Stimulated activated CD4-positive, alpha-beta T cell treated with anti-CD3 and anti-CD28 coated beads, Interleukin-2, amount 100 ng/mL, for 24 hours (primary cell): ENCODE results near the gene GIN1.
"Not testable (repeated sequence)": the region's sequence is repeated elsewhere in the genome, so short reads cannot be mapped to it uniquely, and the experiment has no call there.

Experiments
- DNase-seq, 2 donors: peaks; one replicate each; pipeline ENCODE4 v3.0.0-alpha.2; 2020

The GIN1 gene, protein sequence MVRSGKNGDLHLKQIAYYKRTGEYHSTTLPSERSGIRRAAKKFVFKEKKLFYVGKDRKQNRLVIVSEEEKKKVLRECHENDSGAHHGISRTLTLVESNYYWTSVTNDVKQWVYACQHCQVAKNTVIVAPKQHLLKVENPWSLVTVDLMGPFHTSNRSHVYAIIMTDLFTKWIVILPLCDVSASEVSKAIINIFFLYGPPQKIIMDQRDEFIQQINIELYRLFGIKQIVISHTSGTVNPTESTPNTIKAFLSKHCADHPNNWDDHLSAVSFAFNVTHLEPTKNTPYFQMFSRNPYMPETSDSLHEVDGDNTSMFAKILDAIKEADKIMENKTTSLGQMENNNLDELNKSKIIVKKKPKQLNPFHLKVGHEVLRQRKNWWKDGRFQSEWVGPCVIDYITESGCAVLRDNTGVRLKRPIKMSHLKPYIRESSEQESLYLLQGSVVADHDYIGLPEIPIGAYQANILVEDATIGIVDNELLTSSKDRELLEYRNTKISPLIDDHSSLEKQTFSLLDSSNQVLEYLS

DNA sequence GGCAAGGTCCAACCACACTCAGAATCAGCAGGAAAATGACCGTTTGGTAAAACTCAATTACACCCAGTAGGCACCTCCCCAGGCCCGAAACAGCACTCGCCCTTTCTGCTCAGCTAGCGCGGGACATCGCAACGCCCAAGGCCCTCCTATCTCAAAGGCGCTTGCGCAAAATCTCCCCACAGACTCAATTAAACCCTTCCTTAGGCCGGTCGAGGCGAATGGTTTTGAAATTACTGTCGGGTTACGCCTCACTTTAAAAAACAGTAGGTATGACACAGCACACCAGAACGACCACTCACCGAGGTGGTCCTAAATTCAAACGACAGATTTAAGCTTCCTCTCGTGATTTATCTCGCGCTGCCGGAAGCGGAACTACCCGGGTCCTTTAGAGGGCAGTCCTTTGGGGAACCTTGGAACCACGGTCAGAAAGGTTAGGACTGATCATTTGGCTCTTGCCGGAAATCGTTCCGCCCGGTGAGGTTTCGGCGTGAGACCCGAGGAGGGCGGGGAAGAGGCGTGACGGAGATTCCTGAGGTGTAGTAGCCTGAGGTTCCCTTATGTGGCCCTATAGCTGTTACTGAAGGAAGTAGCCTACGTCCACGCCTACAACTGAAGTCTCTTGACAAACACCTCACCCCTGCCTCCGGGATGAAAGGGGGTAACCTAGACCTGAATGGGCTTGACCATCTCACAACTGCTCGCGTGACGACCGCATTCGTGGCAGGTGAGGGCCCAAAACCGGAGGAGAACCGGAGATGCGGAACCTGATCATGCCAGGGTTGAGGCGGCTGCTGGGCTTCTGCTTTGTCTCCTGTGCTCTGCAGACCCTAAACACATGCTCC lies at the start of gene GIN1, which contains the start of gene PPIP5K2:
Gene GIN1 (minus strand): TSS at position 374 of the 842 bp plus-strand sequence. CDS start 11,431 bp downstream, outside the sequence.
Gene PPIP5K2 (plus strand): TSS at position 537 of the 842 bp plus-strand sequence. CDS start 9,289 bp downstream, outside the sequence.
- peak; percentile 96 to 97 for DNase-seq

DNA sequence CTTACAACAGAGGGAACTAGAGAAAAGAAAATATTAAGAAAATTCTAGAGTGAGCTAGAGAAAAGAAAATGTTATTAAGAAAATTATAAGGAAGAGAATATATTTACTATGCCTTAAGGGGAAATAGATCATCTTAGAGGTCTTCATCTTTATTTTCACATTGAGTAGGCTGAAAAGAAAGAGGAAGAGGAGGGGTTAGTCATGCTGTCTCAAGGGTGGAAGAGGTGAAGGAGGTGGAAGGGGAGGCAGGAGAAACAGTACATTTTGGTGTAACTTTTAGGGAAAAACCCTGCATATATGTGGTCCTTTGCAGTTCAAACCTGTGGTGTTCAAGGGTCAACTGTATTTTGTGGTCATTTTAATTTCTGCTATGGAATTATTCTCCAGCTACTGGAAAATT lies 46.8 kb upstream of the GIN1 start:
- DNase-seq: no peak

DNA sequence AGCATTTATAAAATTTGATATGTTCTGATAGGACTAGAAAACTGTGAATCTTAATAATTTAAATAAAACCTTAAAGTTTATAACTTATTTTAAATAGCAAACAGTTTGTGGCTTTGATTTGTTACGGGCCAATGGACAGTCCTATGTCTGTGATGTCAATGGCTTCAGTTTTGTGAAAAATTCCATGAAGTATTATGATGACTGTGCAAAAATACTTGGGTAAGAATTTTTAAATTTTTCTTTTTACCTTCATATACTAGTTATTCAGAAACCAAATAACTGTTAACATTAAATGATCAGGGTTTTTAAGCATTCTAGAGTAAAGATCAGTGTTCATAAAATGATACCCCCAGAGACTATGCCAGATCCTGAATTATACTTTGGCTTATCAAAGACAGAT lies 31.2 kb upstream of the GIN1 start:
- DNase-seq: no peak

GRCh38 chr5:103148213-103148612 lies 28.3 kb upstream of the GIN1 start:
- no peak for DNase-seq

DNA sequence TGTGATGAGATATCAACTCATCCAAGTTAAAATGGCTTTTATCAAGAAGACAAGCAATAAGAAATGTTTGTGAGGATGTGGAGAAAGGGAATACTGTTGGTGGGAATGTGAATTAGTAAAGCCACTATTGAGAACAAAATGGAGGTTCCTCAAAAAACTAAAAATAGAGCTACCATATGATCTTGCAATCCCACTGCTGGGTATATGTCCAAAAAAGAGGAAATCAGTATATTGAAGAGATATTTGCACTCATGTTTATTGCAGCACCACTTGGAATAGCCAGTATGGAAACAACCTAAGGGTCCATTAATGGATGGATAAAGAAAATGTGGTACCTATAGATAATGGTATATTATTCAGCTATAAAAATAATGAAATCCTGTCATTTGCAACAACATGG lies 25.3 kb upstream of the GIN1 start:
- no peak for DNase-seq

GRCh38 chr5:103142132-103142531 lies 22.2 kb upstream of the GIN1 start:
- not testable (repeated sequence) for DNase-seq

DNA sequence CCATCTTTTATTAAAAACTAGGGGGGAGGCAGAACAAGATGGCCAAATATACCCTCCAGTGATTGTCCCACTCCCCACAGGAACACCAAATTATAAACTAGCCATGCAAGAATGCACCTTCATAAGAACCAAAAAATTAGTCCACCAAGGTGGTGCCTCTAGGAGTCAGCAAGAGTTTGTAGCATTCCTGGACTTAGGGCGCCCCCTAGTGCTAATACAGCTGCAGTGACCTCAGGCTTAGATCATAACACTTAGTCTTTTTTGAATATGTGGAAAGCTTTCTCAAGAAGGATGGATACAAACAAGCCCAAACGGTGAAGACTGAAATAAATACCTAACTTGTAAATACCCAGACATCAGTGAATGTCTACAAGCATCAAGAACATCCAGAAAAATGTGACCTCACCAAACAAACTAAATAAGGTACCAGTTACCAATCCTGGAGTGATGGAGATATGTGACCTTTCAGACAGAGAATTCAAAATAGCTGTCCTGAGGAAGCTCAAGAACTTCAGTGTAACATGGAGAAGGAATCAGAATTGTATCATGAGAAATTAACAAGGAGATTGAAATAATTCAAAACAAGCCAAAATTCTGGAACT lies 19.4 kb upstream of the GIN1 start:
- peak; percentile 75 to 84 for DNase-seq

- no peak for DNase-seq
These were observed 18.3 kb upstream of the GIN1 start for GRCh38 chr5:103138202-103138690.

- DNase-seq: no peak
These were observed 15.5 kb upstream of the GIN1 start for GRCh38 chr5:103135461-103135860.

DNA sequence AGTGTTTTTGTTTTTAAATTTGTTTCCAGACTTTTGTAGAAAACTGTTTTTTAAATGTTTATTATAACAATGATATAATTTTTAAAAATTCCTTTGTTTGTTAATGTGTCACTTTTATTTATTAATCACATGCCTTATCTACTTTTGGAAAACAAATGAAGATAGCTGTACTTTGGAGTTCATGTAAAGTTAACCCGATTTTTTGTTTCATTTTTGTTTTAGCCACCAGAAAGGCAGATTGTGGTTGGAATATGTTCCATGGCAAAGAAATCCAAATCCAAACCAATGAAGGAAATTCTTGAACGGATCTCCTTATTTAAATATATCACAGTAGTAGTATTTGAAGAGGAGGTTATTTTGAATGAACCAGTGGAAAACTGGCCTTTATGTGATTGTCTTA lies 13.3 kb upstream of the GIN1 start:
- no peak for DNase-seq

DNA sequence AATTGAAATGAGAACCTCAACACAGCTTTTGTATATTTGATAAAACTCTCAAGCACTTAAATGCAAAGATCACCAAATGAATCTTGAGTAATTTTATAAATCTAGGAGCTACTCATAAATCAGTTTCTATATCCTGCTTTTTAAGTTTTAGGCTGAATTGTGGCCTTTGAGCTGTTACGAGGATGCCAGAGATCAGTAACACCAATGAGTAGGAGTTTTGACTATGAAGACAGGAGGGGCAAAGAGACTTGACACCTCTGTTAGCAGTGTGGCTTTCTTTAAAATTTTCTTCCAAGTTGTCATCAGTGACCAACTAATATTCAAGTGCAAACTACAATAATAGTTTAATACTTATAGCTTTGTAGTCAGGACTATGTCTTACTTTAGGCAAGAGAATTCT lies 12.7 kb upstream of the GIN1 start:
- no peak for DNase-seq

DNA sequence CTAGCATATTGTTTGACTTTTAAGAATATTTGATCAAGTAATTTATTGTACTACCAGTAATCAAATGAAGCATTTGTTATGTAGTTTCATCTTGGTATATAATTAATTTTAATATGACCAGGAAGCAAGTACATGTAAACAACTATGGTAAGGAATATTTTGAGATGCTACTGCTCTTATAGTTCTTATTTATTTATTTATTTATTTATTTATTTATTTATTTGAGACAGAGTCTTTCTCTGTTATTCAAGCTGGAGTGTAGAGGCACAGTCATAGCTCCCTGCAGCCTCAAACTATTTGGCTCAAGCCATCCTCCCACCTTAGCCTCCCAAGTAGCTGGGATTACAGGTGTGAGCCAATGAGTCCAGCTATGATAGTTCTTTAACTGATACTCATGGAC lies 8.3 kb upstream of the GIN1 start:
- no peak for DNase-seq

DNA sequence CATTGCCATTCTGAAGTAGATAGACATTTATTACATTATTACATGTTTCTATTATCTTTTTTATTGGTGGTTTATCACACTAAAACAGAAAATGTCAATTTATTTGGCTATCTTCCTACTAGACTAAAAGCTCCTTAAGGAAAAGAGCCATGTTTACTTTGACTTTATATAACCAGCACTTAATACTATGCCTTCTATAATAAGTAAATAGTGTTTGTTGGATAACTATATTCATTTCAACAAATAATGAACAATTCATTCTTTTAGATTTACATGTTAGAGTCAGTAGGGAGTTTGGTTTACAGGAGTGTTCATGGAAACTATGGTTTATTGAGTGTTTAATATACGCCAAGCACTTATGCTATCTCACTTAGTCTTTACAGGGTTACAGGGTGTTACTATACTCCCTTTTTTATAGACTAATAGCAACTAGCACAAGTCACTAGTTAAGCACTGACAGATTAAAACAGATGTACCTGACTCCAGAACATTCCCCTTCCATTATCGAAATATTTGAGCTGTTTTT lies 7.4 kb upstream of the GIN1 start:
- DNase-seq: no peak

- DNase-seq: no peak
These were observed 6.6 kb upstream of the GIN1 start for GRCh38 chr5:103126557-103126956.

DNA sequence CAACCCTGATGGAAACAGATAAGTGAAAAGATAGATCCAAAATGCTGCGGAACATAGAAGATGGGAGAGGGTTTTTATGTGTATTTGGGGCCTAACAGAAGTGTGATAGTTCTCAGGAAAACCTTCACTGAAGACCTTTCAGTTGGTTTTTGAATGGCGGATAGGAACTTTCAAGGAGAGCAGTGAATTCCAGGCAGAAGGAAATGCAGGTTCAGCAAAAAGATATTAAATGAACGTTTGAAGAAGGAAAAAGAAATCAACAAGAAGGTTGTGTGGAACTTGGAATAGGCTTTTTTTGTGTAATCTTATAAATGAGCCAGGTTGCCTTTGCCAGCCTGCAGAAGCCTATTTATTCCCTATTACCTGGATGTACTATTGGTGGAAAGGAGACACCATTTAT lies 2.3 kb upstream of the GIN1 start:
- DNase-seq: no peak

DNA sequence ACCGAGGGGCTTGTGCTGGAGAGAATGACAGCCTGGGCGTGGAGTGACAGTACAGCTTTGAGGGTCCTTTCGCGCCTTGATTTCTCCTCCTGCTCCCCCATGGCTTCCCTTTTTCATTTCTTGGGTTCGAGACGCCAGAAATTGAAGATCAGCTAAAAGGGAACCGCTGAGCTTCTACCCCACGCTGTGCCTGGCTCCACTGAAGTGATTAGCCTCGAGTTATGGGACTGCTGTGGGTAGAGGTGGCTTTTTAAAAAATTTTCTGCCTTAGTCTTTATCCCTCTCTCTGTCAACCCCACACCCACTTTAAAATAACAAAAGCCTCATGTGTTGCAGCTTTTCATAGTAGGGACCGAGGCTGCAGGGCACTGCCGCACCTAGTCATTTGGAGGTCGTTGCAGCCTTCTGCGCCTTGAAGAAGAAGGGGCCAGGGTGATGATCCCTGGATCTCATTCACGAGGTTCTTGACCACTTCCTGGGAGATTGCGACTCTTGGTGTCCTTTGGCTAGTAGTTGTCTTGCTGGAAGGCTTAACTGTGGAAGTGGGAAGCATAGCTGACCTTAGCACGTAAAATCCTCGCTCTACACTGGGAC lies 766 bp upstream of the GIN1 start:
- DNase-seq: peak; percentile 2 to 17

GRCh38 chr5:103119070-103119764 lies 721 bp downstream of the GIN1 start:
- no peak for DNase-seq

DNA sequence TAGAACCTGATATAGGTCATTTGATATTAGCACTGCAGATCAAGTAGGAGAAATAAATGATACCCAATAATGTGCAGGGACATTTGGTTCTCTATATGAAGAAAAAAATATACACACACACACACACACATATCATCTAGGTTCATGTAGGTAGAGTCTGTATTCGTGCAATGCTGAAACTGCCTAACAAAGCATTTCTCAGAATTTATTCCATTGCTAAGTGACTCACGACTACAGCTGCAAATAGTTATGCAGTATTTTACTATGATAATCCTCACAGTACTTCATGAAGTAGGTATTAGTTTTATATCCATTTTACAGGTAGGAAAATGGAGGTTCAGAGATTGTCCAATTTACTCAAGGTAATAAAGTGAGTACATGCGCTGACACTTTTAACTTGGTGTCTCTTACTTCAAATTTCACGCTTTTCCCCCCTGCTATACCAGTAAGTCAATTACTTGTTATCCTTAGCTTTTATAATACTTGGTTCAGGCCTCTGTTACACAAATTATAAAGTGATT lies 2.4 kb downstream of the GIN1 start:
- no peak for DNase-seq

DNA sequence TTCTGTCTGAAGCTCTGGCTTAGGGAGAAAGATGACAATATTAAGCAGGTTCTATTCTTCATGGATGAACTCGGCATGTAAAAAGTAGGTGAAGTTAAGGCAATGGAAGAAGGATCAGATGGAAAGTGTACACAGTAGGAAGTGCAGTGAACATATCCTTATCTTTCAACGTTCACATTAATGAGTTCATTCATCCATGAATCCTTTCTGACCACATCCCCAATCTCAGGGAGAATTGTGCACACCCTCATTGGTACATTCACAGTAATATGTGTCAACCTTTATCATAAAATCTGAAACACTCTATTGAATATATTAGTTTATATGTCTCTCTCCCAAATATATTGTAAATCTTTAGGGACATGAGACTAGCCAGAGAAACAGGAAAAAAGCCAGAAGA lies 5.5 kb downstream of the GIN1 start:
- no peak for DNase-seq

GRCh38 chr5:103112910-103113309 lies 7.0 kb downstream of the GIN1 start:
- no peak for DNase-seq

- DNase-seq: no peak
These were observed 8.5 kb downstream of the GIN1 start for GRCh38 chr5:103111468-103111867.

DNA sequence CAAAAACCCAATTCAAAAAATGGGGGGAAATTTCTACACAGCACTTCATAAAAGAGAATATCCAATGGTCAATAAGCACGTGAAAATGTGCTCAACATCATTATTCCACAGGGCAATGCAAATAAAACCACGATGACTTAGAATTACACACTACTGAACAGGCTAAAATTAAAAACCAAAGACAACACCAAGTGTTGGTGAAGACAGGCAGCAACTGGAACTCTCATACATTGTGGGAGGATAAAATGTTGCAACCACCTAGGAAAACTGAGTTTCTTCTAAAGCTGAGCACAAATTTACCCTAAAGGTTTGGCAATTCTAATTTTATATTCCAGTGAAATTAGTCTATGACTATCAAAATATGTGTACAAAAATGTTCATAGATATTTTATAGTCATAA lies 9.5 kb downstream of the GIN1 start:
- no peak for DNase-seq
